RWPE1 (cell line): ENCODE data around the gene PTPN5.

Experiments
- CTCF ChIA-PET: fragments of 350-600 bp; sonication (Branson Sonifier 250); formaldehyde crosslinking; extraction: SDS; loops from one replicate; lab custom pipeline; 2021; lab: Yijun Ruan, JAX
- POLR2A ChIA-PET: fragments of 400-600 bp; formaldehyde crosslinking; extraction: SDS; loops from one replicate; lab custom pipeline; 2020; ENCODE audit warnings: antibody characterized with exemption; ENCODE audit not compliant: low non-redundant PET; lab: Yijun Ruan, JAX
- DNase-seq: peaks from one replicate; pipeline ENCODE4 v3.0.0; 2012; ENCODE audit warnings: low spot score
- H3K27ac ChIP-seq: fragments of 450-650 bp; 2 replicates; pipeline ENCODE4 v1.5.1; 2017
- CTCF ChIP-seq: fragments of 450-650 bp; conservative IDR thresholded peaks from 2 replicates; pipeline ENCODE4 v1.5.1; 2017; ENCODE audit warnings: low read depth, mild to moderate bottlenecking

PTPN5 gene

GRCh38 chr11:18722293-18722637 lies 69.3 kb downstream of the PTPN5 start:
- ChIA-PET POLR2A (no interaction called here), CTCF (interaction anchor here (0.7 to 1.5 kb wide), 7 partner anchors 9 to 740 kb away, joined by 3 to 6 read pairs (median 4); no protein-coding TSS in a partner anchor)
- peak; percentile 18; the same call in 1 of the 2 replicates for TF ChIP-seq CTCF
- no peak for DNase-seq
- H3K27ac ChIP-seq = no peak overlapping the region

DNA sequence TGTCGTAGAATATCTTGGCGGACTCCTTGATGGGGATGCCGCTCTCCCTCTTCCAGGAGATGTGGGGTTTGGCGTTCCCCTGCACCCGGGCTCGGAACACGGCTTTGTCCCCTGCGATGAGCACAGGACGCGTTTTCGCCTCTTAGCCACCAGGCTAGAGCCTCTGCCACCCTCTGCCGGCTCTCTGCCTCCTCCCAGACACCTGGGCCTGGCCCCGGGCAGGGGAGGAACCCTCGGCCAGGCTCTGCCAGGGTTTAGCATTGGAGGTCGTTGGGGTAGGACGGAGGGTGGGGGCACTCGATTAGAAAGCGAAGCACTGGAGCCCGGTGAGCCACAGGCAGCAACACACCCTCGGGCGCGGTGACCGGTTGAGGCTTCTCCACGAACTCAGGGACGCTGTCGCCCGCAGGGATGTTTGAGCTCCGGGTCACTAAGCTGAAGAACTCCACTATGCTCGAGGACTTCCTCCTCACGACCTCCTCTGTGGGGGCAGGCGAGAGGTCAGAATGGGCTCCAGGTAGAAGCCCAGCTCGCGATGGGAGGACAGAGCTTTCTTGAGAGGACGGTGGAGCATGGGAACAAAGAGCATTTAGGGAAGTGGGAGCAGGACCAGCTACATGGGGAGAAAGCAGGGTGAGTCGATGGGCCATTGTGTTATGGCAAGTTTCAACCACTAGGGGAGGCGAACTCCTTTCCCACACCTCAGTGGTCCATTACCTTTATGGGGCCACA lies 69.9 kb downstream of the PTPN5 start:
- peak; percentile 28 for DNase-seq
- peak; percentile 66 for TF ChIP-seq CTCF
- H3K27ac ChIP-seq = no peak overlapping the region
- POLR2A ChIA-PET = no interaction called here
- CTCF ChIA-PET = interaction anchor here (0.7 to 1.5 kb wide), 7 partner anchors 8 to 740 kb away, joined by 3 to 6 read pairs (median 4); no protein-coding TSS in a partner anchor

DNA sequence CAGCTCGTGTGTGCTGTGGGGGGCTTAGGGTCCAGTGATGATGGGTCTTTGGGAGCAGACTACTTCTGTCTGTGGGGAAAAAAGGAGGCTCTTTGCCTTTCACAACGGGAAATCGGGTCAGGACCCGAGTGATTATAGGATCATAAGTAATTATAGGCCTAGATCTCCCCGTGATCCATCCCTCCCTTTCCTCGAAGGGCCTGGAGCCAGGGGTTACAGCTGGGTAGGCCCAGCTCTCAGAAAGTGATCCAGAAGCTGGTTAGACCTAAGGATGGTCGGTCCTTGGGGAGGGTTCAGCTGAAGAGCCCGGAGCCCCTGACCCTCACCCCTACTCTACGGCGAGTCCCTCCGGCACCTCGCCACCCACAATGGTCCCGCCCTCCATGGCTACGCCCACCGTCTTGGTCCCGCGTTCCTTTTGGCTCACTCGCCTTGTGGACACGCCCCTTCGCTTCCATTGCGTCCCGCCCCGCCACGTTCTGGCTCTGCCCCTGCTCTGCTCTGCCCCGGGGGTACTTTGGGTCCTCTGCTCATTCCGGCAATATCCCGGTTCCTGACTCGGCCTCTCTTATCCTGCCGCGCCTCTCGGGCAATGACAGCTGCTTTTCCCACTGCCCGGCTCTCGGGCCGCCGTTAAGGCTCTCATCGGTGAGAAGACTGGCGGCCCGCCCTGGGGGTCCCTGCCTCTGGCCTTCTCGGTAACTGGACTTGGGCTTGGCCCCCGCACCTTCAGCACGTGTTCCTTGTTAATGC lies 70.6 kb downstream of the PTPN5 start:
- CTCF ChIA-PET = interaction anchor here (0.6 to 1.5 kb wide), 2 partner anchors 10 to 44 kb away, joined by 3 to 4 read pairs; no protein-coding TSS in a partner anchor
- no peak overlapping the region for H3K27ac ChIP-seq
- TF ChIP-seq CTCF = no peak
- peak; percentile 18 for DNase-seq
- POLR2A ChIA-PET = no interaction called here

GRCh38 chr11:18720091-18720807 lies 71.3 kb downstream of the PTPN5 start:
- ChIA-PET POLR2A (no interaction called here), CTCF (interaction anchor here (0.6 to 0.7 kb wide), 2 partner anchors 44 to 48 kb away, joined by 3 read pairs; no protein-coding TSS in a partner anchor)
- H3K27ac ChIP-seq = no peak overlapping the region
- no peak for TF ChIP-seq CTCF
- DNase-seq = no peak

DNA sequence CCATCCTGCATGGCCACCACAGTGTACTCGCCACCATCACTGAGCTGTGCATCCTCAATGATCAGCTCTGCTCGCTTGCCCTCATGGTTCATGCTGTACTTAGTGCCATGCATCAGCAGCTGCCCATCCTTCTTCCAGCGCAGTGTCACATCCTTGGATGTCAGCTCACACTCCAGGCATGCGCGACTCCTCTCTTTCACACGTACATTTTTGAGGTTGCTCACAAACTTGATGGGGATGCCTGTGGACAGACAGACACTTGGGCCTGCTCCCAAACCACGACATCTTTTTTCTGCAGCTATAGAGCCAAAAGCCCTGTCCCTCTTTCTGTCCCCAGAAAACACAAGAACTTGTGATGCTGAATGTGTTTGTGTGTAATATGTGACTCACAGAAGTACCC lies 76.1 kb downstream of the PTPN5 start:
- H3K27ac ChIP-seq = no peak overlapping the region
- CTCF ChIA-PET = interaction anchor here (0.5 kb wide), 1 partner anchor 122 kb away, joined by 3 read pairs; no protein-coding TSS in a partner anchor
- DNase-seq = no peak
- TF ChIP-seq CTCF = no peak
- POLR2A ChIA-PET = no interaction called here

DNA sequence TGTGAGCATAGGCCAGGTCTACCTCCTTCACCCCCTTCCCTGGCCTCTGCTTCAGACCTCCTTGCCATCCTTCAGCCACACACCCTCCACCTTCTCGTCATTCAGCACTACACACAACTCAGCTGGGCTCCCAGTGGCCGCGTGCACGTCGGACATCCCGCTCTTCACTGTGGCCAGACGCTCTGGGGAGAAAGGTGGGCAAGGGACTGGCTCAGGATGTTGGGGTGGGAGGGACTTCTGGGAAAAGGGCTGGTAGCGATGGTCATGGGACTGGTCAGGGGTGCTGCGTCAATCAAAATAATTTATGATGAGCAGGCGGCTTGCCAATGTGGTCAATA lies 77.2 kb downstream of the PTPN5 start:
- DNase-seq = no peak
- H3K27ac ChIP-seq = no peak overlapping the region
- no peak for TF ChIP-seq CTCF
- ChIA-PET CTCF (interaction anchor here (0.6 kb wide), 1 partner anchor 14 kb away, joined by 3 read pairs; no protein-coding TSS in a partner anchor), POLR2A (no interaction called here)
